ENCODE results near the gene SSTR3. TPM values are rescaled to one million over a fixed set of nuclear protein-coding genes. Genes with fewer than 3 reads are reported as not detected.

The SSTR3 gene
- total and polyA plus RNA-seq, 11 donors: 0.07 TPM; not detected in 10

- WGBS, 4 donors: 76 to 85% (median 82%) methylated on average over 7 to 9 of the region's 9 CpGs
- H3K4me1 ChIP-seq: peaks cover 0 to 7% (median 0%) of the 10 kb centered on the region in 12 donors
- TF ChIP-seq POLR2A (IDR thresholded peaks at IDR 0.05): no peak
- TF ChIP-seq, protein P1, sequence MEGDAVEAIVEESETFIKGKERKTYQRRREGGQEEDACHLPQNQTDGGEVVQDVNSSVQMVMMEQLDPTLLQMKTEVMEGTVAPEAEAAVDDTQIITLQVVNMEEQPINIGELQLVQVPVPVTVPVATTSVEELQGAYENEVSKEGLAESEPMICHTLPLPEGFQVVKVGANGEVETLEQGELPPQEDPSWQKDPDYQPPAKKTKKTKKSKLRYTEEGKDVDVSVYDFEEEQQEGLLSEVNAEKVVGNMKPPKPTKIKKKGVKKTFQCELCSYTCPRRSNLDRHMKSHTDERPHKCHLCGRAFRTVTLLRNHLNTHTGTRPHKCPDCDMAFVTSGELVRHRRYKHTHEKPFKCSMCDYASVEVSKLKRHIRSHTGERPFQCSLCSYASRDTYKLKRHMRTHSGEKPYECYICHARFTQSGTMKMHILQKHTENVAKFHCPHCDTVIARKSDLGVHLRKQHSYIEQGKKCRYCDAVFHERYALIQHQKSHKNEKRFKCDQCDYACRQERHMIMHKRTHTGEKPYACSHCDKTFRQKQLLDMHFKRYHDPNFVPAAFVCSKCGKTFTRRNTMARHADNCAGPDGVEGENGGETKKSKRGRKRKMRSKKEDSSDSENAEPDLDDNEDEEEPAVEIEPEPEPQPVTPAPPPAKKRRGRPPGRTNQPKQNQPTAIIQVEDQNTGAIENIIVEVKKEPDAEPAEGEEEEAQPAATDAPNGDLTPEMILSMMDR (IDR thresholded peaks at IDR 0.05): no peak
- H3K4me3 ChIP-seq: no peak overlapping the region
- H3K9me3 ChIP-seq: no peaks in the 10 kb centered on the region
- peaks cover 0 to 30% (median 4%) of the 10 kb centered on the region in 9 donors for H3K27me3 ChIP-seq
- intact Hi-C loops (cut with DNase I): no loop called here
- DNase-seq: no peak
- H3K36me3 ChIP-seq: no peaks in the 10 kb centered on the region
- ATAC-seq: no peak
- H3K27ac ChIP-seq: no peak overlapping the region
These were observed 3.0 kb downstream of the SSTR3 start for GRCh38 chr22:37209140-37209845.

GRCh38 chr22:37208401-37209139, 3.7 kb downstream of the SSTR3 start:
- H3K9me3 ChIP-seq: no peaks in the 10 kb centered on the region
- peaks cover 0 to 26% (median 4%) of the 10 kb centered on the region in 9 donors for H3K27me3 ChIP-seq
- DNase-seq (no peak), ATAC-seq (no peak)
- peaks cover 0 to 7% (median 0%) of the 10 kb centered on the region in 12 donors for H3K4me1 ChIP-seq
- 69 to 81% (median 76%) methylated on average over 7 of the region's 7 CpGs for WGBS, 4 donors
- H3K36me3 ChIP-seq: no peaks in the 10 kb centered on the region
- intact Hi-C loops (cut with DNase I): no loop called here
- no peak overlapping the region for H3K4me3 ChIP-seq
- TF ChIP-seq, protein P1 (IDR thresholded peaks at IDR 0.05): no peak
- TF ChIP-seq POLR2A (IDR thresholded peaks at IDR 0.05): no peak
- H3K27ac ChIP-seq: no peak overlapping the region

- no peak overlapping the region for H3K27ac ChIP-seq
- peaks cover 0 to 23% (median 4%) of the 10 kb centered on the region in 9 donors for H3K27me3 ChIP-seq
- WGBS, 4 donors: 80 to 88% (median 81%) methylated on average over 7 of the region's 7 CpGs
- peaks cover 0 to 7% (median 0%) of the 10 kb centered on the region in 12 donors for H3K4me1 ChIP-seq
- H3K9me3 ChIP-seq: no peaks in the 10 kb centered on the region
- intact Hi-C loops (cut with DNase I): no loop called here
- H3K4me3 ChIP-seq: no peak overlapping the region
- TF ChIP-seq, protein P1 (IDR thresholded peaks at IDR 0.05): no peak
- no peak for TF ChIP-seq POLR2A (IDR thresholded peaks at IDR 0.05)
- no peak for ATAC-seq
- DNase-seq: no peak
- H3K36me3 ChIP-seq: no peaks in the 10 kb centered on the region
These were observed 4.3 kb downstream of the SSTR3 start for GRCh38 chr22:37207981-37208380.
